ENCODE measurements around the gene CD164. TPM values are rescaled to one million over a fixed set of nuclear protein-coding genes. Genes with fewer than 3 reads are reported as not detected.

The CD164 gene
- total and polyA plus RNA-seq, 2 of the 13 experiments (the other 11 are each of a cell fraction or from before 2014, with no cell fraction given), result 222 to 293 TPM

DNA sequence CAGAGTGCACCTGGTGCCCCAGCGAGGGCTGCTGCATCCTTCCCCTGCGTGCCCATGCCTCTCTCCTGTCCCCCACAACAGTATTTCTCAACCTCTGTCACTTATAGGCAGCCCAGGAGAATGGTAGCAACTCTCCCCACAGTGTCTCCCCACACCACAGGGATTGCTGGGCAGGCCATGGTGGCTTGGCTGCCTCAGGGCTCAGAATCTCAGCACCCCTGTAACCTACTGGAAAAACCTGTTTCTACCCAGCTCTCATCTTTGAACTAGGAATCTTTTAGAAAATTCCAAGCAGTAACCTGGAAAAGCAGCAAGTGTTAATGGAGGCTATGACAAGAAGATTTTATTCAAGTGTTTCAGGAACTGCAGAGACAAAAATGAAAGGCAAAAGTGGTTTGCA, 38.0 kb downstream of the CD164 start (continued):
- TF ChIP-seq MED8 (CRISPR knock-in tag; IDR thresholded peaks at IDR 0.05; ENCODE audit: insufficient replicate concordance) (no peak), HIC2 (CRISPR knock-in tag; IDR thresholded peaks at IDR 0.05; ENCODE audit: low read depth) (no peak), ZFP36 (IDR thresholded peaks at IDR 0.05; ENCODE audit: borderline replicate concordance, low read depth, low read length, partially characterized antibody) (no peak), ZFX (CRISPR knock-in tag; IDR thresholded peaks at IDR 0.05; ENCODE audit: low read depth) (no peak), ZNF496 (CRISPR knock-in tag; IDR thresholded peaks at IDR 0.05; ENCODE audit: insufficient replicate concordance) (no peak), FOXC1 (CRISPR knock-in tag; IDR thresholded peaks at IDR 0.05; ENCODE audit: borderline replicate concordance) (no peak), ZNF234 (CRISPR knock-in tag; conservative IDR thresholded peaks at IDR 0.05) (no peak), ZSCAN25 (CRISPR knock-in tag; IDR thresholded peaks at IDR 0.05) (no peak), JUN (CRISPR knock-in tag; IDR thresholded peaks at IDR 0.05) (no peak), PAX8 (CRISPR knock-in tag; IDR thresholded peaks at IDR 0.05; ENCODE audit: borderline replicate concordance) (no peak), IRX3 (CRISPR knock-in tag; IDR thresholded peaks at IDR 0.05; ENCODE audit: borderline replicate concordance, low read depth) (no peak), NFIC (IDR thresholded peaks at IDR 0.05; ENCODE audit: low read length) (no peak), TSC22D2 (CRISPR knock-in tag; IDR thresholded peaks at IDR 0.05; ENCODE audit: borderline replicate concordance) (no peak), HES4 (CRISPR knock-in tag; IDR thresholded peaks at IDR 0.05; ENCODE audit: borderline replicate concordance) (no peak), EHMT2 (IDR thresholded peaks at IDR 0.05; ENCODE audit: borderline replicate concordance, low read depth, low read length) (no peak), NPAS2 (CRISPR knock-in tag; IDR thresholded peaks at IDR 0.05; ENCODE audit: borderline replicate concordance) (no peak)
- TF ChIP-seq, protein P1, sequence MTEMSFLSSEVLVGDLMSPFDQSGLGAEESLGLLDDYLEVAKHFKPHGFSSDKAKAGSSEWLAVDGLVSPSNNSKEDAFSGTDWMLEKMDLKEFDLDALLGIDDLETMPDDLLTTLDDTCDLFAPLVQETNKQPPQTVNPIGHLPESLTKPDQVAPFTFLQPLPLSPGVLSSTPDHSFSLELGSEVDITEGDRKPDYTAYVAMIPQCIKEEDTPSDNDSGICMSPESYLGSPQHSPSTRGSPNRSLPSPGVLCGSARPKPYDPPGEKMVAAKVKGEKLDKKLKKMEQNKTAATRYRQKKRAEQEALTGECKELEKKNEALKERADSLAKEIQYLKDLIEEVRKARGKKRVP (CRISPR knock-in tag; IDR thresholded peaks at IDR 0.05), result no peak

Measured in HepG2 (cell line).